ENCODE results near the gene SLC35D1.
"Not testable (repeated sequence)": the region's sequence is repeated elsewhere in the genome, so short reads cannot be mapped to it uniquely, and the experiment has no call there.

The SLC35D1 gene

DNA sequence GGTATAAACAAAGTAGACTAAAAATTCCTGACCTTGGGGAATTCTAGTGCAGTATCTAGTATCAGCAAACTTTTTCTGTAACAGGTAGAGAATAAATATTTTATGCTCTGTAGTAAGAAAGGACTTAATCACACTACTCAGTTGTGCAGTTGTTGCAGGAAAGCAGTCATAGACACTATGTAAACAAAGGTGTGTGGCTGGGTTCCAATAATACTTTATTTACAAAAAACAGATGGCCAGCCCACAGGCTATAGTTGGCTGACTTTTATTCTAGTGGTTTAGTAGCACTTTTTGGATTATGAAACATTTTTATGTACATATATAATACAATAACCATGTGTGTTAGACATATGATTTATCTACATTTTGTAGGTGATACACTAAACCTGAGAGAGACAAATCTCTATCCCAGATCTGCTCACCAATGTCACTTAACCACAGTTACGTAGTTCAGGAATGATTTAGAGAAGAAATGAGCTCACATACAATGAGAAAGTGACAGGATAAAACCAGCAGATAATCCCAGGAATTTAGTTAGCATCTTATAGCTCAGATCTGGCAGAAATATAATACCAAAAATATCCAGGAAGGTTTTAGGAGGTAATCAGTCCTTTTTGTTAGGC lies 73.1 kb downstream of the SLC35D1 start:
- no peak for TF ChIP-seq EZH2 (IDR thresholded peaks at IDR 0.05; ENCODE audit: borderline replicate concordance, low read length)
- TF ChIP-seq, protein P1, sequence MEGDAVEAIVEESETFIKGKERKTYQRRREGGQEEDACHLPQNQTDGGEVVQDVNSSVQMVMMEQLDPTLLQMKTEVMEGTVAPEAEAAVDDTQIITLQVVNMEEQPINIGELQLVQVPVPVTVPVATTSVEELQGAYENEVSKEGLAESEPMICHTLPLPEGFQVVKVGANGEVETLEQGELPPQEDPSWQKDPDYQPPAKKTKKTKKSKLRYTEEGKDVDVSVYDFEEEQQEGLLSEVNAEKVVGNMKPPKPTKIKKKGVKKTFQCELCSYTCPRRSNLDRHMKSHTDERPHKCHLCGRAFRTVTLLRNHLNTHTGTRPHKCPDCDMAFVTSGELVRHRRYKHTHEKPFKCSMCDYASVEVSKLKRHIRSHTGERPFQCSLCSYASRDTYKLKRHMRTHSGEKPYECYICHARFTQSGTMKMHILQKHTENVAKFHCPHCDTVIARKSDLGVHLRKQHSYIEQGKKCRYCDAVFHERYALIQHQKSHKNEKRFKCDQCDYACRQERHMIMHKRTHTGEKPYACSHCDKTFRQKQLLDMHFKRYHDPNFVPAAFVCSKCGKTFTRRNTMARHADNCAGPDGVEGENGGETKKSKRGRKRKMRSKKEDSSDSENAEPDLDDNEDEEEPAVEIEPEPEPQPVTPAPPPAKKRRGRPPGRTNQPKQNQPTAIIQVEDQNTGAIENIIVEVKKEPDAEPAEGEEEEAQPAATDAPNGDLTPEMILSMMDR (IDR thresholded peaks at IDR 0.05; ENCODE audit: low read length) = no peak
- no peaks in the 10 kb centered on the region for H3K27me3 ChIP-seq (ENCODE audit: insufficient read depth, low read length)
- H3K4me2 ChIP-seq (ENCODE audit: low read length) = 0 out of 2 replicates have a peak overlapping the region, but pooled peaks have one; percentile 50
- no peak overlapping the region for H3K9ac ChIP-seq (ENCODE audit: low read length)
- H3K4me1 ChIP-seq (ENCODE audit: insufficient read depth, low read length, severe bottlenecking) = peaks cover 20% of the 10 kb centered on the region
- H3K9me3 ChIP-seq (ENCODE audit: low read length) = no peaks in the 10 kb centered on the region
- H3K4me3 ChIP-seq (ENCODE audit: low read depth, low read length, poor library complexity, severe bottlenecking) = peak overlapping the region; percentile 7
- no peaks in the 10 kb centered on the region for H3F3A ChIP-seq (ENCODE audit: insufficient read depth, low read length)
- H3K27ac ChIP-seq (ENCODE audit: low read depth, low read length, poor library complexity, severe bottlenecking) = peak overlapping the region; percentile 33
- no peaks in the 10 kb centered on the region for H4K20me1 ChIP-seq (ENCODE audit: insufficient read depth, low read length)
- no peak overlapping the region for H2AFZ ChIP-seq (ENCODE audit: low read length)
- H3K79me2 ChIP-seq (ENCODE audit: insufficient read depth, low read length) = no peaks in the 10 kb centered on the region
- no peaks in the 10 kb centered on the region for H3K9me2 ChIP-seq (ENCODE audit: low read depth, low read length)
- H3K36me3 ChIP-seq (ENCODE audit: insufficient read depth, low read length) = peaks cover 90% of the 10 kb centered on the region

DNA sequence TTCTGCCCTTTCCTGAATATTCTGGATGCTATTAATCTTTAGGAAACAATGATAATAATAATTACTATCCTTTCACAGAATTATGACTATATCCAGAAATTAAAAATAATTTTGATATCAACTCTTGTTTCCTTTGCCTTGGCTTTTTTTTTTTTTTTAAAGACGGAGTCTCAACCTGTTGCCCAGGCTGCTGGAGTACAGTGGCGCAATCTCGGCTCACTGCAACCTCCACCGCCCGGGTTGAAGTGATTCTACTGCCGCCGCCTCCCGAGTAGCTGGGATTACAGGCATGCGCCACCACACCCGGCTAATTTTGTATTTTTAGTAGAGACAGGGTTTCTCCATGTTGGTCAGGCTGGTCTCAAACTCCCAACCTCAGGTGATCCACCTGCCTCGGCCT lies 74.3 kb downstream of the SLC35D1 start:
- H4K20me1 ChIP-seq (ENCODE audit: insufficient read depth, low read length) = not testable (repeated sequence)

DNA sequence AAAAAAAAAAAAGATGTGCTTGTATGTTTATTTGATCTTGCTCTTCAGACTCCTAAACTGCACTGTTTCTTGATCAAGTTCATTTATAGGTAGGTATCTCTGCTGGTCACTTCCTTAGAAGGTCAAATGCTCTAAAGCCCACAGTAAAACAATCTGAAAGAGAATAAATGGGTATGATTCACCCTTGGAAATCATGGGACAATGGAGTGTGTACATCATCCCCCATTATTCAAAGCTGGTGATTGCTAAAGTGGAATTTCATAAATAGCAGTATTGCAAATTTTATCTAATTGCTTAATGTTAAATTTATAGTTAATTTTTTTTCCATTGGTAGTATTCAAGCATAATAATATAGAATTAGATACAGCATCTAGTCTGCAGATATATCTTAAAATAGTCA lies 75.7 kb downstream of the SLC35D1 start:
- Histone ChIP-seq H3K27me3 (ENCODE audit: insufficient read depth, low read length) (no peaks in the 10 kb centered on the region), H3K4me3 (ENCODE audit: low read depth, low read length, poor library complexity, severe bottlenecking) (no peak overlapping the region), H3K36me3 (ENCODE audit: insufficient read depth, low read length) (peaks cover 88% of the 10 kb centered on the region), H3K4me1 (ENCODE audit: insufficient read depth, low read length, severe bottlenecking) (peaks cover 12% of the 10 kb centered on the region), H3K79me2 (ENCODE audit: insufficient read depth, low read length) (no peaks in the 10 kb centered on the region), H3K9ac (ENCODE audit: low read length) (no peak overlapping the region), H4K20me1 (ENCODE audit: insufficient read depth, low read length) (no peaks in the 10 kb centered on the region), H2AFZ (ENCODE audit: low read length) (no peak overlapping the region), H3F3A (ENCODE audit: insufficient read depth, low read length) (no peaks in the 10 kb centered on the region), H3K9me3 (ENCODE audit: low read length) (no peaks in the 10 kb centered on the region), H3K27ac (ENCODE audit: low read depth, low read length, poor library complexity, severe bottlenecking) (no peak overlapping the region), H3K9me2 (ENCODE audit: low read depth, low read length) (no peaks in the 10 kb centered on the region), H3K4me2 (ENCODE audit: low read length) (no peak overlapping the region)
- TF ChIP-seq EZH2 (IDR thresholded peaks at IDR 0.05; ENCODE audit: borderline replicate concordance, low read length) = no peak
- TF ChIP-seq, protein P1 (IDR thresholded peaks at IDR 0.05; ENCODE audit: low read length) = no peak

More for the DNA sequence above, 74.3 kb downstream of the SLC35D1 start:
- H3K9me2 ChIP-seq (ENCODE audit: low read depth, low read length); H3K9ac ChIP-seq (ENCODE audit: low read length); H3K27me3 ChIP-seq (ENCODE audit: insufficient read depth, low read length); H3K27ac ChIP-seq (ENCODE audit: low read depth, low read length, poor library complexity, severe bottlenecking); H3K4me3 ChIP-seq (ENCODE audit: low read depth, low read length, poor library complexity, severe bottlenecking); H3F3A ChIP-seq (ENCODE audit: insufficient read depth, low read length); H3K4me2 ChIP-seq (ENCODE audit: low read length); H2AFZ ChIP-seq (ENCODE audit: low read length); H3K9me3 ChIP-seq (ENCODE audit: low read length); H3K79me2 ChIP-seq (ENCODE audit: insufficient read depth, low read length): not testable (repeated sequence)
- Histone ChIP-seq H3K36me3 (ENCODE audit: insufficient read depth, low read length) (peaks cover 90% of the 10 kb centered on the region), H3K4me1 (ENCODE audit: insufficient read depth, low read length, severe bottlenecking) (peaks cover 18% of the 10 kb centered on the region)

DNA sequence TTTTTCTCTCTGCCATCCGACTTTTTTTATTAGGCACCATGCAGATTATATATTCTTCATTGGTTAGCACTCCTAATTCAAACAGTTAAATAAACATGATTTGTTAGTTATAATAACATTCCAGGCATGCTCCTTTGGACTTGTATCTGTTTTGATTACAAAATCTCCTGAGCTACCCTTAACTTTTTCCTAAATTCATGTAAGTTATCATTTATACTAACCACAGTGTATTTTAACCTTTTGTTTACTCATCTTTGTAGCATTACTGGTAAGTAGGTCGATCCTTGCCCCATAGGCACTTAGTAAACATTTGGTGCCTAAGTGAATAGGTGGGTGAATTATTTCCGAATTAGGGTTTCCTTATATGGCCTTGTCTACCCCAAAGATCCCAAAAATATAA lies 85.4 kb downstream of the SLC35D1 start:
- Histone ChIP-seq H3K36me3 (ENCODE audit: insufficient read depth, low read length) (peaks cover 92% of the 10 kb centered on the region), H3F3A (ENCODE audit: insufficient read depth, low read length) (no peaks in the 10 kb centered on the region), H3K4me3 (ENCODE audit: low read depth, low read length, poor library complexity, severe bottlenecking) (no peak overlapping the region), H3K4me2 (ENCODE audit: low read length) (no peak overlapping the region), H2AFZ (ENCODE audit: low read length) (no peak overlapping the region), H3K79me2 (ENCODE audit: insufficient read depth, low read length) (no peaks in the 10 kb centered on the region), H3K9ac (ENCODE audit: low read length) (no peak overlapping the region), H3K27ac (ENCODE audit: low read depth, low read length, poor library complexity, severe bottlenecking) (no peak overlapping the region), H4K20me1 (ENCODE audit: insufficient read depth, low read length) (no peaks in the 10 kb centered on the region), H3K4me1 (ENCODE audit: insufficient read depth, low read length, severe bottlenecking) (no peaks in the 10 kb centered on the region), H3K9me2 (ENCODE audit: low read depth, low read length) (no peaks in the 10 kb centered on the region), H3K27me3 (ENCODE audit: insufficient read depth, low read length) (no peaks in the 10 kb centered on the region), H3K9me3 (ENCODE audit: low read length) (no peaks in the 10 kb centered on the region)
- TF ChIP-seq, protein P1 (IDR thresholded peaks at IDR 0.05; ENCODE audit: low read length) = no peak
- TF ChIP-seq EZH2 (IDR thresholded peaks at IDR 0.05; ENCODE audit: borderline replicate concordance, low read length) = no peak

DNA sequence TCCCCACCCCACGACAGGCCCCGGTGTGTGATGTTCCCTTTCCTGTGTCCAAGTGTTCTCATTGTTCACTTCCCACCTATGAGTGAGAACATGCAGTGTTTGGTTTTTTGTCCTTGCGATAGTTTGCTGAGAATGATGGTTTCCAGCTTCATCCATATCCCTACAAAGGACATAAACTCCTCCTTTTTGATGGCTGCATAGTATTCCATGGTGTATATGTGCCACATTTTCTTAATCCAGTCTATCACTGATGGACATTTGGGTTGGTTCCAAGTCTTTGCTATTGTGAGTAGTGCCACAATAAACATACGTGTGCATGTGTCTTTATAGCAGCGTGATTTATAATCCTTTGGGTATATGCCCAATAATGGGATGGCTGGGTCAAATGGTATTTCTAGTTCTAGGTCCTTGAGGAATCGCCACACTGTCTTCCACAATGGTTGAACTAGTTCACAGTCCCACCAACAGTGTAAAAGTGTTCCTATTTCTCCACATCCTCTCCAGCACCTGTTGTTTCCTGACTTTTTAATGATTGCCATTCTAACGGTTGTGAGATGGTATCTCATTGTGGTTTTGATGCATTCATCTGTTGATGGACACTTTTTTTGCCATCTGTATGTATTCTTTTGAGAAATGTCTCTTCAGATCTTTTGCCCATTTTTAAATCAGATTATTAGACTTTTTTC lies 87.6 kb downstream of the SLC35D1 start:
- H2AFZ ChIP-seq (ENCODE audit: low read length); H3F3A ChIP-seq (ENCODE audit: insufficient read depth, low read length); H3K9me2 ChIP-seq (ENCODE audit: low read depth, low read length); H4K20me1 ChIP-seq (ENCODE audit: insufficient read depth, low read length); H3K79me2 ChIP-seq (ENCODE audit: insufficient read depth, low read length); H3K27ac ChIP-seq (ENCODE audit: low read depth, low read length, poor library complexity, severe bottlenecking); H3K27me3 ChIP-seq (ENCODE audit: insufficient read depth, low read length); H3K4me3 ChIP-seq (ENCODE audit: low read depth, low read length, poor library complexity, severe bottlenecking); H3K4me1 ChIP-seq (ENCODE audit: insufficient read depth, low read length, severe bottlenecking); H3K9ac ChIP-seq (ENCODE audit: low read length); H3K9me3 ChIP-seq (ENCODE audit: low read length); H3K4me2 ChIP-seq (ENCODE audit: low read length): not testable (repeated sequence)
- peaks cover 95% of the 10 kb centered on the region for H3K36me3 ChIP-seq (ENCODE audit: insufficient read depth, low read length)
